ENCODE measurements around the gene DUSP19. TPM values are rescaled to one million over a fixed set of nuclear protein-coding genes. Genes with fewer than 3 reads are reported as not detected.

Gene DUSP19
- total and polyA plus RNA-seq, 8 donors, result 1.0 to 3.8 (median 1.9) TPM

- ATAC-seq (no peak), DNase-seq (no peak), FAIRE-seq (no peak)
- no peaks in the 10 kb centered on the region for H3K36me3 ChIP-seq
- no peak overlapping the region for H3K27ac ChIP-seq
- intact Hi-C loops (cut with DNase I), result no loop called here
- no peak for TF ChIP-seq CTCF (IDR thresholded peaks at IDR 0.05)
- 73 to 74% methylated on average over 4 of the region's 4 CpGs for whole genome bisulfite sequencing, 2 donors
- no peaks in the 10 kb centered on the region for H3K4me1 ChIP-seq
- no peaks in the 10 kb centered on the region for H3K9me3 ChIP-seq
- no peak overlapping the region for H3K4me3 ChIP-seq
- H3K27me3 ChIP-seq, result no peaks in the 10 kb centered on the region
Observed at GRCh38 chr2:183105402-183106134, 27.0 kb downstream of the DUSP19 start.

- 77 to 80% methylated on average over 3 of the region's 3 CpGs for WGBS, 2 donors
- Histone ChIP-seq H3K36me3 (no peaks in the 10 kb centered on the region), H3K27me3 (no peaks in the 10 kb centered on the region), H3K4me3 (no peak overlapping the region), H3K27ac (no peak overlapping the region), H3K4me1 (no peaks in the 10 kb centered on the region), H3K9me3 (no peaks in the 10 kb centered on the region)
- intact Hi-C loops (cut with DNase I), result no loop called here
- no peak for TF ChIP-seq CTCF (IDR thresholded peaks at IDR 0.05)
- DNase-seq, result no peak
- no peak for ATAC-seq
- FAIRE-seq, result no peak
Observed at GRCh38 chr2:183112577-183112976, 34.0 kb downstream of the DUSP19 start.

GRCh38 chr2:183113630-183114029 is 35.1 kb downstream of the DUSP19 start:
- intact Hi-C loops (cut with DNase I), result no loop called here
- Histone ChIP-seq H3K36me3 (no peaks in the 10 kb centered on the region), H3K9me3 (no peaks in the 10 kb centered on the region), H3K27me3 (no peaks in the 10 kb centered on the region), H3K27ac (no peak overlapping the region), H3K4me3 (no peak overlapping the region), H3K4me1 (no peaks in the 10 kb centered on the region)
- ATAC-seq, result no peak
- 34 to 39% methylated on average over 2 of the region's 2 CpGs for WGBS, 2 donors
- DNase-seq, result no peak
- no peak for FAIRE-seq
- no peak for TF ChIP-seq CTCF (IDR thresholded peaks at IDR 0.05)

- no peak overlapping the region for H3K4me3 ChIP-seq
- no peaks in the 10 kb centered on the region for H3K9me3 ChIP-seq
- no peaks in the 10 kb centered on the region for H3K36me3 ChIP-seq
- FAIRE-seq (no peak), ATAC-seq (no peak), DNase-seq (no peak)
- no peaks in the 10 kb centered on the region for H3K27me3 ChIP-seq
- intact Hi-C loops (cut with DNase I), result no loop called here
- no peak overlapping the region for H3K27ac ChIP-seq
- 76 to 79% methylated on average over 3 of the region's 3 CpGs for WGBS, 2 donors
- no peak for TF ChIP-seq CTCF (IDR thresholded peaks at IDR 0.05)
- H3K4me1 ChIP-seq, result no peaks in the 10 kb centered on the region
Observed at GRCh38 chr2:183117226-183117625, 38.7 kb downstream of the DUSP19 start.

Measured in pancreas (tissue), 10 donors.